Endothelial cell (in vitro differentiated cells): ENCODE measurements around the gene GPC5. TPM values are rescaled to one million over a fixed set of nuclear protein-coding genes. Genes with fewer than 3 reads are reported as not detected.

ENCODE experiments used
- DNase-seq: peaks from one replicate; pipeline ENCODE4 v3.0.0; 2021; ENCODE audit warnings: low spot score
- H3K27ac Mint-ChIP-seq: one replicate; pipeline ENCODE4 v1.8.0; 2021; ENCODE audit warnings: mixed read lengths, inconsistent platforms; ENCODE audit not compliant: unreplicated experiment
- H3K27me3 Mint-ChIP-seq: one replicate; pipeline ENCODE4 v1.8.0; 2021; ENCODE audit warnings: mild to moderate bottlenecking, moderate library complexity, mixed read lengths, inconsistent platforms; ENCODE audit not compliant: unreplicated experiment
- H3K36me3 Mint-ChIP-seq: one replicate; pipeline ENCODE4 v1.8.0; 2021; ENCODE audit warnings: mild to moderate bottlenecking, low read depth, mixed read lengths, inconsistent platforms; ENCODE audit not compliant: unreplicated experiment
- H3K4me1 Mint-ChIP-seq: one replicate; pipeline ENCODE4 v1.8.0; 2021; ENCODE audit warnings: mild to moderate bottlenecking, mixed read lengths, inconsistent platforms; ENCODE audit not compliant: unreplicated experiment
- H3K4me3 Mint-ChIP-seq: one replicate; pipeline ENCODE4 v1.8.0; 2021; ENCODE audit warnings: mild to moderate bottlenecking, mixed read lengths, inconsistent platforms; ENCODE audit not compliant: unreplicated experiment
- H3K9me3 Mint-ChIP-seq: one replicate; pipeline ENCODE4 v1.8.0; 2021; ENCODE audit warnings: mixed read lengths, inconsistent platforms; ENCODE audit not compliant: unreplicated experiment
- total RNA-seq: library from RNA; stranded (reverse); fragmentation: NEBNext Ultra II Directional; extraction: Animal tissue kit (Norgen Biotek cat#: 25700); gene quantifications from one replicate; pipeline ENCODE4 v1.2.1, GENCODE V29; 2021; ENCODE audit not compliant: unreplicated experiment
- TF ChIP-seq, protein P1 (sequence below): fragments of 200-600 bp; sonication (generic); IDR thresholded peaks from one replicate; pipeline ENCODE4 v1.5.0; 2021; ENCODE audit warnings: antibody characterized with exemption; ENCODE audit not compliant: unreplicated experiment

The GPC5 gene
- total RNA-seq, 1 donor from 2014 or later: not detected

GRCh38 chr13:91647361-91647990 lies 249.1 kb downstream of the GPC5 start:
- Mint-ChIP-seq H3K4me3 (no peak overlapping the region), H3K36me3 (no peaks in the 10 kb centered on the region), H3K9me3 (no peaks in the 10 kb centered on the region), H3K27ac (no peak overlapping the region), H3K27me3 (no peaks in the 10 kb centered on the region), H3K4me1 (no peaks in the 10 kb centered on the region)
- peak; percentile 46 for DNase-seq
- TF ChIP-seq, protein P1, sequence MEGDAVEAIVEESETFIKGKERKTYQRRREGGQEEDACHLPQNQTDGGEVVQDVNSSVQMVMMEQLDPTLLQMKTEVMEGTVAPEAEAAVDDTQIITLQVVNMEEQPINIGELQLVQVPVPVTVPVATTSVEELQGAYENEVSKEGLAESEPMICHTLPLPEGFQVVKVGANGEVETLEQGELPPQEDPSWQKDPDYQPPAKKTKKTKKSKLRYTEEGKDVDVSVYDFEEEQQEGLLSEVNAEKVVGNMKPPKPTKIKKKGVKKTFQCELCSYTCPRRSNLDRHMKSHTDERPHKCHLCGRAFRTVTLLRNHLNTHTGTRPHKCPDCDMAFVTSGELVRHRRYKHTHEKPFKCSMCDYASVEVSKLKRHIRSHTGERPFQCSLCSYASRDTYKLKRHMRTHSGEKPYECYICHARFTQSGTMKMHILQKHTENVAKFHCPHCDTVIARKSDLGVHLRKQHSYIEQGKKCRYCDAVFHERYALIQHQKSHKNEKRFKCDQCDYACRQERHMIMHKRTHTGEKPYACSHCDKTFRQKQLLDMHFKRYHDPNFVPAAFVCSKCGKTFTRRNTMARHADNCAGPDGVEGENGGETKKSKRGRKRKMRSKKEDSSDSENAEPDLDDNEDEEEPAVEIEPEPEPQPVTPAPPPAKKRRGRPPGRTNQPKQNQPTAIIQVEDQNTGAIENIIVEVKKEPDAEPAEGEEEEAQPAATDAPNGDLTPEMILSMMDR: peak; percentile 74

GRCh38 chr13:91648012-91648411 lies 249.6 kb downstream of the GPC5 start:
- no peaks in the 10 kb centered on the region for H3K4me1 Mint-ChIP-seq
- TF ChIP-seq, protein P1: no peak
- no peaks in the 10 kb centered on the region for H3K36me3 Mint-ChIP-seq
- H3K27me3 Mint-ChIP-seq: no peaks in the 10 kb centered on the region
- no peaks in the 10 kb centered on the region for H3K9me3 Mint-ChIP-seq
- H3K4me3 Mint-ChIP-seq: no peak overlapping the region
- no peak overlapping the region for H3K27ac Mint-ChIP-seq
- no peak for DNase-seq

DNA sequence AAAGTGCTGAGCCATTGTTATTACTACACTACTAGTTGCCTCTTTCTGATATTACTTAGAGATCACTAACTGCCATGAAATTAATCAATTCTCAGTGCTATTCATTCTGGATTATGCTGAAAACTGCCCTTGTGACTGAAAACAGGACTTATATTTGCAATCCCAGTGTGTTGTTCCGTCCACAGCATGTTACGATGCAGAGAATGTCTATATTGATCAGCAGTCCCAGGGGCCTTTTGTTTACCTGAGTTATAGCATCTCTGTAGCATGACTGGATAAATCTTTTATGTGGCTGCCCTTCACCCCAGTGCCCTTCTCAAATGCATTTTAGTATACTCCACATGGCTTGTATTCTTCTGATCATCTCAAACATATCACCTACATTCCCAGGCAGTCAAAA lies 251.0 kb downstream of the GPC5 start:
- H3K36me3 Mint-ChIP-seq: no peaks in the 10 kb centered on the region
- no peaks in the 10 kb centered on the region for H3K9me3 Mint-ChIP-seq
- H3K4me3 Mint-ChIP-seq: no peak overlapping the region
- H3K27ac Mint-ChIP-seq: no peak overlapping the region
- H3K4me1 Mint-ChIP-seq: no peaks in the 10 kb centered on the region
- TF ChIP-seq, protein P1: no peak
- DNase-seq: no peak
- H3K27me3 Mint-ChIP-seq: no peaks in the 10 kb centered on the region

DNA sequence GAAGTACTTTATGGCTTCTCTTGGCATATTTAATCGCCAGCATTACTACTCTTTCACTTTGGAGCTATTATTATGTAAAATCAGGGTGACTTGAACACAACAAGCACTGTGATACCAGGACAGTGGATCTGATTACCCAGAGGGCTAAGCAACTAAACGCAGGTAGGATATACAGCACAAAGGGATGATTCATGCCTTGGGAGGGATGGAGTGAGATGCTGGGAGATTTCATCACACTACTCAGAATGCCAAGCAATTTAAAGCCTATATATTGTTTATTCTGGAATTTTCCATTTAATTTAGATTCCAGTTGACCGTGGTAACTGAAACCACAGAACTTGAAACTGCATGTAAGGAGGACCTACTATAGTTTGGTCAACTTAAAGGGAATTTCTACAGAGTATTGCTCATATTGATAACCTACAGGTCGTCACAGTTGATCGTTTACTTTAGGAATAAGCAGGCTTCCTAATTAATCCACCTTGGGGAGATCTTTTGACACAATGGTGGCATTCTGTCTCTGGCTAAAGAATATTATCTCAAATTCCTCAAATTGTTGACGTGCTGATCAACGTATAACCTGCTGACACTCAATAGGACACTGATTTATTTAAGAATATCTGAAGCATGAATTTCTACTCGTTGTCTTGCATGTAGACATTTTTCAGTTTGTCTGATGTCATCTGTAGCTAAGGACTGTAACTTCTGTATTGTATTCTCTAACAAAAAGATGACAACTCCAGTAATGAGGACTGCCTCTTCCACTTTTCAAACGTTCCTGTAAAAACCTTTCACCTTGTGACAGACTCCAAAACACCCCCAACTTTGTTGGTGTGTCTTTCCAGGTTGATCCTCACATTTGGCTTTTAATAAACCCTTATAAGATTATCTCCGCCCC lies 254.2 kb downstream of the GPC5 start:
- H3K36me3 Mint-ChIP-seq: no peaks in the 10 kb centered on the region
- no peak overlapping the region for H3K27ac Mint-ChIP-seq

More for the DNA sequence above, 254.2 kb downstream of the GPC5 start:
- TF ChIP-seq, protein P1: no peak
- H3K4me1 Mint-ChIP-seq: no peaks in the 10 kb centered on the region
- DNase-seq: no peak
- H3K4me3 Mint-ChIP-seq: no peak overlapping the region
- no peaks in the 10 kb centered on the region for H3K27me3 Mint-ChIP-seq
- H3K9me3 Mint-ChIP-seq: no peaks in the 10 kb centered on the region
